ENCODE measurements around the gene GRK1.

- TF ChIP-seq CTCF (IDR thresholded peaks at IDR 0.05), result no peak
- no peak for TF ChIP-seq ZFX (IDR thresholded peaks at IDR 0.05; ENCODE audit: borderline replicate concordance)
Observed at GRCh38 chr13:113770937-113771336, 103.9 kb downstream of the GRK1 start.

All from 22Rv1 (cell line).